ENCODE results near the gene DNAJC4.

DNA sequence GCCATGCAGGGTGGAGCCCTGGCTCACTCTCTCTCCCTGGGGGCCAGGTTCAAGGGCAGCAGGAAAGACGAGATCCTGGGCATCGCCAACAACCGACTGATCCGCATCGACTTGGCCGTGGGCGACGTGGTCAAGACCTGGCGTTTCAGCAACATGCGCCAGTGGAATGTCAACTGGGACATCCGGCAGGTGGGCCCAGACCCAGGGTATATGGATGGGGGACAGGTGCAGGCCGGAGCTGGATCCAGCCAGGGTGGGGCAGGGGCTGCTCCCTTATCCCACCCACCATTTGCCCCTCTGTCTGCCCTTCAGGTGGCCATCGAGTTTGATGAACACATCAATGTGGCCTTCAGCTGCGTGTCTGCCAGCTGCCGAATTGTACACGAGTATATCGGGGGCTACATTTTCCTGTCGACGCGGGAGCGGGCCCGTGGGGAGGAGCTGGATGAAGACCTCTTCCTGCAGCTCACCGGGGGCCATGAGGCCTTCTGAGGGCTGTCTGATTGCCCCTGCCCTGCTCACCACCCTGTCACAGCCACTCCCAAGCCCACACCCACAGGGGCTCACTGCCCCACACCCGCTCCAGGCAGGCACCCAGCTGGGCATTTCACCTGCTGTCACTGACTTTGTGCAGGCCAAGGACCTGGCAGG, 7.2 kb upstream of the DNAJC4 start:
- TF ChIP-seq CTCF (IDR thresholded peaks at IDR 0.05) (no peak), POLR2AphosphoS5 (IDR thresholded peaks at IDR 0.05) (no peak)

Measured in prostate gland (tissue), 2 donors.